Mucosa of rectum (tissue), 2 donors: ENCODE measurements around the gene MRPL34.
A peak's percentile ranks its signal among the peaks of the same experiment; 100 is the strongest.

ENCODE experiments used
- H3K27ac ChIP-seq, 2 donors: one replicate each; pipeline ENCODE4 v1.7.0; 2013; ENCODE audit warnings: inconsistent platforms in 2 of 2, low read depth in 2 of 2, low read length in 2 of 2
- H3K27me3 ChIP-seq, 2 donors: one replicate each; pipeline ENCODE4 v1.7.0; 2013; ENCODE audit warnings: low read length in 2 of 2; ENCODE audit not compliant: control insufficient read depth in 2 of 2, insufficient read depth in 2 of 2
- H3K36me3 ChIP-seq, 2 donors: one replicate each; pipeline ENCODE4 v1.7.0; 2013; ENCODE audit warnings: low read length in 2 of 2; ENCODE audit not compliant: control insufficient read depth in 2 of 2, insufficient read depth in 2 of 2
- H3K4me1 ChIP-seq, 2 donors: one replicate each; pipeline ENCODE4 v1.7.0; 2013; ENCODE audit warnings: low read length in 2 of 2, mild to moderate bottlenecking in 1 of 2; ENCODE audit not compliant: control insufficient read depth in 2 of 2, insufficient read depth in 2 of 2
- H3K4me3 ChIP-seq, 2 donors: one replicate each; pipeline ENCODE4 v1.7.0; 2013; ENCODE audit warnings: low read length in 2 of 2
- H3K9ac ChIP-seq, 2 donors: one replicate each; pipeline ENCODE4 v1.7.0; 2013; ENCODE audit warnings: low read length in 2 of 2, low read depth in 1 of 2, mild to moderate bottlenecking in 1 of 2
- H3K9me3 ChIP-seq, 2 donors: one replicate each; pipeline ENCODE4 v1.7.0; 2013; ENCODE audit warnings: low read length in 2 of 2; ENCODE audit not compliant: control insufficient read depth in 2 of 2
- donor health status: healthy.
- donor health status: Normal muscosa, but diverticular disease.

The MRPL34 gene

DNA sequence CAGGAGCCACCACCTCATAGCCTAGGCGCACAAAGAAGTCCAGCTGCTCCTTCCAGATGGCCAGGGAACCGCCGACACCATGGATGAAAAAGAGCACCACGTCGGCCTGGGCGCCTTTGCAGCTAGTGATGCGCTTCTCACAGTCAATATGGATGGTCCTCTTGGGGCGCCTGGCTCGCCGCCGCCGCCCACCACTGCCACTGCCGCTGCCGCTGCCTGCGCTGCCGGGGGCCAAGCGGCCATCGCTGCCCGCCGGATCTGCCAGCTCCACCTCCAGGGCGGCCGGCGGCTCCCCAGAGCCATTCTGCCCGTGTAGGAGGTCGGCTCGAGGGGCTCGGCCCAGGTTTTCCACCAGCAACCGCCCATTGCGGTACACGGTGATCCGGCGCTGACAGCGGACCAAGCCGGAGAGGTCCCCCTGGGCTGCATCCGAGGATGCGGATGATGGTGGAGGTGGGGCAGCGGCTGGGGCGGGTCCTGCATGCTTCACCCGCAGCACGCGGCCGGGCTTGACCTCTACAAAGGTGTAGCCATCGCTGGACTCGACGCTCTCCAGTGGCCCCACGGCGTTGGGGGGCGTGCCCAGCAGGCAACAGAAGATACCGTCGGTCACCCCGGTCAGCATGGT, 4.6 kb upstream of the MRPL34 start:
- peaks cover 20 to 25% of the 10 kb centered on the region in 2 donors for H3K4me1 ChIP-seq
- H3K36me3 ChIP-seq = peaks cover 0 to 3% of the 10 kb centered on the region in 2 donors
- H3K27me3 ChIP-seq = no peaks in the 10 kb centered on the region
- no peak overlapping the region for H3K4me3 ChIP-seq
- H3K27ac ChIP-seq = no peak overlapping the region
- H3K9ac ChIP-seq = no peak overlapping the region
- H3K9me3 ChIP-seq = no peaks in the 10 kb centered on the region

DNA sequence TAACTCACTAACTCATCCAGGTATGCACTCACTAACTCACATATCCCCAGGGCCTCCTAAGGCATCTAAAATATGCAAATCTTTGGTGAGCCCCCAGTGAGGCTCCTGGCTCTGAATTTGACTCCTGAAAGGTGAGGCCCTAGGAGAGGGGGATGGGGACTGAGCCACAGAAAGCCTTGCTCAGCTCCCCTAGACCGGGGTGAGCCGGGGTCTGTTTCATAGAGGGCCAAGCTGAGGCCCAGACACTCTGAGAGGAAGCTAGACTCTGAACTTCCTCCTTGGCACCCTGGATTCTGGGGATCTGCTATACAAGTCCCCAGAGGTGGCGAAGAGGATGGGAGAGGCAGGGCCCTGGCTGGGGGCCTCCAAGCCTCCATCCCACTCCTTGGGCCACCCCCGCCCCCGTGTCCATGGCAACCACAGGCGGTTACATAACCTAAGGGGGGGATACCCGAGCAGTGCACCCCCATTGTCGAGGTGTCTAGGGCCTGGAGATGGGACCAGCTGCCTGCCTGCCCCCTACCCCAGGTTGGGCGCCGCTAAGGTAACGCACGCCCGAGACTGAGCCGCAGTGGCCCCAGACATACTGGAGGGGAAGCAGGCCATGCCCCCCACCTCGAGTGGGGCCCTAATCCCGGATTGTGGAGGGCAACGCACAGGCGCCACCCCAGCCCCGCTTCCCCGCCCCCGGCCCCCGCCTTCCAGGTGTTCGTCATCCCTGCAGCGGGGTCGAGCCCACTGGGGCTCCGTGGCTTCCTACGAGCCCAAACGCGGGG, 3.1 kb upstream of the MRPL34 start:
- Histone ChIP-seq H3K4me1 (peaks cover 28 to 31% of the 10 kb centered on the region in 2 donors), H3K9me3 (no peaks in the 10 kb centered on the region), H3K4me3 (peak overlapping the region; percentile 65 to 67), H3K27me3 (no peaks in the 10 kb centered on the region), H3K9ac (peak overlapping the region; percentile 52 to 72), H3K36me3 (peaks cover 0 to 3% of the 10 kb centered on the region in 2 donors), H3K27ac (peak overlapping the region; percentile 18 to 48)

DNA sequence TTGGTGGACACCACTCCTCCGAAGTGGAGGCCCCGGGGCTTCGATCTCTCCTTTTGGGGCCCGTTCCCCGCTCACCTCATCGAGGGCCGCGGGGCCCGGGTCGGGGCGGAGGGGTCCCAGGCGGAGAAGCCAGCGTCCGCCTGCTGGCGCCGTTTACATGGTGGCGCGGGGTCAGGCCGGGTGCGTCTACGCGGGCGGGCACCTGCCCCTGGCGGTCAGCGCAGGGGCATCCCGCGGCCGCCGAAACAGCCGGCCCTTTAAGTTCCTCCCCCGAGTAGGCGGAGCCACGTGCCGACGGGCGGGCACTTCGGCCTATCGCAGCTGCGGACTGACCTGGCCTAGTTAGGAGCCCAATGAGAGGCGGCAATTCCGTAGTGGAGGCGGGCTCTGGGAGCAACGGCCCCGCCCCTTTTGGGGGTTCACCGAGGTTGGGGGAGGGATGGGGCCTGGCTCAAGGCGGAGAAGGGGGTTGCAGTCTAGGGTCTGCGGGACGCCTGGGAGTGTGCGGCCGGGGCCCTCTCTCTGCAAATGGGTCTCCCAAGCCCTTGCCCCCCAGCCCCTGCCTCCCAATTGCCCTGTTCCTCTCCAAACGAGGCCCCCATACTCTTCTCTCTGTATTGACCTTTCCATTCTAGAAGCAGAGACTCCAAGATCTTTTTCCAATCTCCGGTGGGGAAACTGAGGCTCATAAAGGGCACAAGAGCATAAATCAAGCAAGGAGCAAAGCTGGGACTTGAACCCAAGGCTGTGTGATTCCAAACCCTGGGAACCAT, 2.3 kb upstream of the MRPL34 start, which contains the start of gene ABHD8:
ABHD8 (minus strand) TSS at position 259 of the 773 bp plus-strand sequence. CDS start 1,809 bp downstream, outside the sequence.
- Histone ChIP-seq H3K27ac (peak within 1 kb of the TSS; percentile 18 to 48), H3K27me3 (no peaks in the 10 kb centered on the region), H3K9ac (peak within 1 kb of the TSS; percentile 52 to 72), H3K4me1 (peaks cover 29 to 34% of the 10 kb centered on the region in 2 donors), H3K4me3 (peak within 1 kb of the TSS; percentile 65 to 67), H3K36me3 (no peaks in the 10 kb centered on the region), H3K9me3 (no peaks in the 10 kb centered on the region)

DNA sequence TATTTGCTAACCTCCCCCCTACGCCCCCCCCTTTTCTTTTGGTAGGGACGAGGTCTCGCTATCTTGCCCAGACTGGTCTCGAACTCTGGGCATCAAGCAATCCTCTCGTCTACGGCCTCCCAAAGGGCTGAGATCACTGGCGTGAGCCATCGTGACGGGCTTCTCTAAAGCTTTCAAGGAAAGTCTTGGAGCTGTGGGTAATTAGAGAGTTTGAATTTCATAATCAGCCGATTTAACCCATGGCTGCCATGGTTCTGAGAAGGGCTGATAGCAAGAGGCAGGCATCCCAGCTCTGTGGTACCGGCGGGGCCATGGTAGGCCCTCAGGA, 1.8 kb upstream of the MRPL34 start:
- H3K4me1 ChIP-seq = peaks cover 29 to 34% of the 10 kb centered on the region in 2 donors
- H3K27ac ChIP-seq = no peak overlapping the region
- H3K9ac ChIP-seq = no peak overlapping the region
- H3K4me3 ChIP-seq = no peak overlapping the region
- no peaks in the 10 kb centered on the region for H3K27me3 ChIP-seq
- no peaks in the 10 kb centered on the region for H3K9me3 ChIP-seq
- H3K36me3 ChIP-seq = no peaks in the 10 kb centered on the region

DNA sequence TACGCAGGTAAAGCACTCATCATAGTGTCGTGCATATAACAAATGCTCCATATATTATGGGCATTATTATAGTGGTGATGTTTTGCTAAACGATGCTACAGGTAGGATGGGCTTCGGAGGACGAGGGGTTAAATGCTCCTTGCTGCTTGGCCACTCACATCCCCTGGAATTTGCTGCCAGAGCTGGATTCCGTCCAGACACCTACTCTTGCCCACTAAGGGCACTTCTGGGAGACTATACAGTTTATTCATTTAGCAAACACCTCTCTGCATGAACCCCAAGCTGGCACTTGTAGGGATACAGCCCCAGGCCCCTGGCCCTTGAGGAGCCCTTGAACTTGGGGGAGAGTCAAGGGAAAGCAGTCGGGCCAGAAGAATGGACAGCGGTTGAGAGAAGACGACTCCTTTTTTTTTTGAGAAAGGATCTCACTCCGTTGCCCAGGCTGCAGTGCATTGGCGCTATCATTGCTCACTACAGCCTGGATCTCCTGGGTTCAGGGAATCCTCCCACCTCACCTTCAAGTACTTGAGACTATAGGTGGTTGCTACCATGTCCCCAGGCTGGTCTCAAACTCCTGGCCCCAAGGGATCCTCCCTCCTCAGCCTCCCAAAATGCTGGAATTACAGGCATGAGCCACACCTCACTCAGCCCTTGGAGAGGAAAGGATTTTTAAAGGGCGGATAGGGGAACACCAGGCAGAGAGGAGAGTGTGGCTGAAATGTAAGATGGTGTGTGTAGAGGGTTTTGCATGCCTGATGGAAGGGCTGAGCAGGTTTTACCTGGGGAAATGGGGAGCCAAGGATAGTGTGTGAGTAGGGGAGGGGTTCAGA, 1.1 kb upstream of the MRPL34 start:
- H3K9ac ChIP-seq = peak overlapping the region; percentile 24 to 94
- no peaks in the 10 kb centered on the region for H3K9me3 ChIP-seq
- peak overlapping the region; percentile 89 to 90 for H3K4me3 ChIP-seq
- no peaks in the 10 kb centered on the region for H3K36me3 ChIP-seq
- H3K4me1 ChIP-seq = peaks cover 29 to 34% of the 10 kb centered on the region in 2 donors
- peak overlapping the region; percentile 96 to 98 for H3K27ac ChIP-seq
- no peaks in the 10 kb centered on the region for H3K27me3 ChIP-seq

DNA sequence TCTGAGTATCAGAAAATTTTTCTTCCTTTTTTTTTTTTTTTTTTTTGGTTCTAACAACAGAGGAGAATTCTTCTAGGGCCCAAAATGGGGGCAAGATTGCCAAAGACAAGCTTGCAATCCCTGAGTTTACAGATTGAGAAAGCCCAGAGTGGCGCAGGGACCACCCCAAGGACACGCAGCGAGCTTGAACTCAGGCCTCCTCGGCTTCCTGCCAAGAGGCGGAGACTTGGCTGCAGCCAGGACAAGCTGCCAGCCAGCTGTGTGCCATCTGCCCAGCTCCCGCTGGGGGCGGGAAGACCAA, 506 bp upstream of the MRPL34 start:
- no peaks in the 10 kb centered on the region for H3K9me3 ChIP-seq
- no peaks in the 10 kb centered on the region for H3K36me3 ChIP-seq
- H3K4me3 ChIP-seq = peak overlapping the region; percentile 89 to 90
- peak overlapping the region; percentile 24 to 94 for H3K9ac ChIP-seq
- H3K27me3 ChIP-seq = no peaks in the 10 kb centered on the region
- peak overlapping the region; percentile 96 to 98 for H3K27ac ChIP-seq
- peaks cover 34 to 39% of the 10 kb centered on the region in 2 donors for H3K4me1 ChIP-seq

DNA sequence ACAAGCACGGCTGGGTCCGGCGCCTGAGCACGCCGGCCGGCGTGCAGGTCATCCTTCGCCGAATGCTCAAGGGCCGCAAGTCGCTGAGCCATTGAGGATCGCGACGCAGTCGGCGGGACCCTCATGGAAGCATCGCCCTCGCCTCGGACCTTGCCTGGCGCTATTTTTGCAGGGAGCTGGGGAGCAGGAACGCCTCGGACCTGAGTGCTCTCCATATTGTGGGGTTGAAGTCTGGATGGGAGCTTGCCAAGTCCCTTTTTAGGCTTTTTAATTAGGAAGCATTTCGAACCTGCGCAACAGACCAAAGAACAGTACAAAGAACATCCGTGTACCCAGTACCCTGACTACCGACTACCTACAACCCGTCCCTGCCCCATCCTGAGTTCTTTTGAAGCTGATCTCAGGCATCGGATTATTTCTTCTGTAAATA, 628 bp downstream of the MRPL34 start:
- peak overlapping the region; percentile 96 to 98 for H3K27ac ChIP-seq
- no peaks in the 10 kb centered on the region for H3K9me3 ChIP-seq
- H3K36me3 ChIP-seq = no peaks in the 10 kb centered on the region
- peak overlapping the region; percentile 89 to 90 for H3K4me3 ChIP-seq
- no peaks in the 10 kb centered on the region for H3K27me3 ChIP-seq
- peaks cover 40 to 45% of the 10 kb centered on the region in 2 donors for H3K4me1 ChIP-seq
- peak overlapping the region; percentile 79 to 94 for H3K9ac ChIP-seq

DNA sequence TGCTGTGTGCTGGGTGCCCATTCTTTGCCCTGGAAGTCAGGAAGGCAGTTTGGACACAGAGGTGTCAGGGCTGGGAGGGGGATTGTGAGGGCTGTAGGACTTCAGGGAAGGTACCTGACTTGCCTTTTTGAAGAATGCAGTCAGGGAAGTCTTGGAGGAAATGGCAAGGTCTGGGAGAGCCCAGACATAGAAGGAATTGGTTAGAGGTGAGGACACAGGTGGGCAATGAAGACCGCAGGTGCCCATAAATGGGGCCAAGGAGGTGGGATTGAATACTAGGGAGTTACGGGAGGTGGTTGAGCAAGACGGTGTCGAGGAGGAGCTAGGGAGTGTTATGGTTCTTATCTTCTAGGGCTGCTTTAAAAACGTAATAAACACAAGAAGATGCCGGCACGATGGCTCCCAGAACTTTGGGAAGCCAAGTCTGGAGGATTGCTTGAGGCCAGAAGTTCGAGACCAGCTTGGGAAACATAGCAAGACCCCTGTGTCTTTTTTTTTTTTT, 2.3 kb downstream of the MRPL34 start:
- peaks cover 2 to 3% of the 10 kb centered on the region in 2 donors for H3K36me3 ChIP-seq
- no peak overlapping the region for H3K9ac ChIP-seq
- peaks cover 35 to 37% of the 10 kb centered on the region in 2 donors for H3K4me1 ChIP-seq
- no peak overlapping the region for H3K27ac ChIP-seq
- no peak overlapping the region for H3K4me3 ChIP-seq
- H3K9me3 ChIP-seq = no peaks in the 10 kb centered on the region
- H3K27me3 ChIP-seq = no peaks in the 10 kb centered on the region

DNA sequence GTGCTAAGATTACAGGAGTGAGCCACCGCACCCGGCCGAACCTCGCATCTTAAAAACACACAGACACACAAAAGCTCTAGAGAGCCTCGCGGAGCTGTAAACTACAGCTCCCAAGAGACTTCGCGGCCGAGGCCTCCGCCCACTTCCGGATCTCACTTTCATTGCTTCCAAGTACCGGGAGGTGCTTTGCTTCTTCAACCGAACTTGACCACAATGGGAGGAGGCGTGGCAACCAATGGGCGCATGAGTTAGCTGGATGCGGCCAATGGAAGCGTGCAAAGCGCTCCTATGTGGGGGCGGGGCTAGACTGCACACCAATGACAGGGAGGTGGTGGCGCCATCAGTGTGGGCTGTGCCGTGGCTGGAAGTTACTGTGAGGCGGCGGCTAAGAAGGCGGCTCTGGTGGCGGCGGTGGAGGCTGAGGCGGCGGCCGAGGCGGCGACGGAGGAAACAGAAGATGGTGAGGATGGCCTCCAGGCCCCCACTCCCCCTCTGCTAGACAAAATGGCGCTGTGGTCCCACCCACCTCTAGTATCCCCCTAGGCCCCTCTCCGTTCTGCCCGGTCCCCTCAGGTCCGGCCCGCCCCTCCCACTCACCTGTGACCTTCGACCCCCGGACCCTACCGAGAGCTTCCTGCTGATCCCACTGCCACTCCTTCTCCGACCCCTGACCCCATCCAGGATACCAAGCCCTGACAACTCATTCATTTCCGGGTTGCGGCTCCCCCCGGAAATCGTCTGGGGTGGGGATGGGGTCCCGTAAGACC, 3.7 kb downstream of the MRPL34 start, which contains the start of gene DDA1:
DDA1 (plus strand) TSS at position 366 of the 767 bp plus-strand sequence; CDS start at position 458, 92 bp downstream.
- H3K36me3 ChIP-seq = peaks cover 9 to 12% of the 10 kb centered on the region in 2 donors
- peak within 1 kb of the TSS; percentile 74 to 83 for H3K27ac ChIP-seq
- peaks cover 30 to 31% of the 10 kb centered on the region in 2 donors for H3K4me1 ChIP-seq
- peak within 1 kb of the TSS; percentile 83 to 91 for H3K9ac ChIP-seq
- no peaks in the 10 kb centered on the region for H3K27me3 ChIP-seq
- no peaks in the 10 kb centered on the region for H3K9me3 ChIP-seq
- H3K4me3 ChIP-seq = peak within 1 kb of the TSS; percentile 91 to 98
